Lower leg skin (tissue), 3 donors: ENCODE measurements around the gene SPHK2.

Source experiments
- POLR2A ChIP-seq, 2 donors: fragments of 450-650 bp; IDR thresholded peaks; one replicate each; pipeline ENCODE4 v1.6.1; 2016 to 2017; ENCODE audit warnings: antibody characterized with exemption in 2 of 2, mild to moderate bottlenecking in 1 of 2, moderate library complexity in 1 of 2
- TF ChIP-seq, protein P1 (sequence below), 3 donors: fragments of 450-650 bp; IDR thresholded peaks; one replicate each; pipeline ENCODE4 v1.5.1; 2016; ENCODE audit warnings: antibody characterized with exemption in 3 of 3, mild to moderate bottlenecking in 3 of 3, moderate library complexity in 2 of 3

DNA sequence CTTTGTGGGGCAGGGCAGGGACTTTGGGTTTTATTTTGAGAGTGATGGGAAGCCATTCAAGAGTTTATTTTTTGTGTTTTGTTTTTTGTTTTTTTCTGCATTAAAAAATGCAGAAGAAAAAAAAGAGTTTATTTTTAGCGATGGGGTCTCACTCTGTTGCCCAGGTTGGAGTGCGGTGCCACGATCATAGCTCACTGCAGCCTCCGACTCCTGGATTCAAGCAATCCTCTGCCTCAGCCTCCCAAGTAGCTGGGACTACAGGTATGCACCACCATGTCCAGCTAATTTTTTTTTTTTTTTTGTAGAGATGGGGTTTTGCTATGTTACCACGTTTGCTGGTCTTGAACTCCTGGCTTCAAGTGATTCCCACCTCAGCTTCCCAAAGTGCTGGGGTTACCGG, 39.2 kb downstream of the SPHK2 start:
- no peak for TF ChIP-seq POLR2A (IDR thresholded peaks at IDR 0.05)
- TF ChIP-seq, protein P1, sequence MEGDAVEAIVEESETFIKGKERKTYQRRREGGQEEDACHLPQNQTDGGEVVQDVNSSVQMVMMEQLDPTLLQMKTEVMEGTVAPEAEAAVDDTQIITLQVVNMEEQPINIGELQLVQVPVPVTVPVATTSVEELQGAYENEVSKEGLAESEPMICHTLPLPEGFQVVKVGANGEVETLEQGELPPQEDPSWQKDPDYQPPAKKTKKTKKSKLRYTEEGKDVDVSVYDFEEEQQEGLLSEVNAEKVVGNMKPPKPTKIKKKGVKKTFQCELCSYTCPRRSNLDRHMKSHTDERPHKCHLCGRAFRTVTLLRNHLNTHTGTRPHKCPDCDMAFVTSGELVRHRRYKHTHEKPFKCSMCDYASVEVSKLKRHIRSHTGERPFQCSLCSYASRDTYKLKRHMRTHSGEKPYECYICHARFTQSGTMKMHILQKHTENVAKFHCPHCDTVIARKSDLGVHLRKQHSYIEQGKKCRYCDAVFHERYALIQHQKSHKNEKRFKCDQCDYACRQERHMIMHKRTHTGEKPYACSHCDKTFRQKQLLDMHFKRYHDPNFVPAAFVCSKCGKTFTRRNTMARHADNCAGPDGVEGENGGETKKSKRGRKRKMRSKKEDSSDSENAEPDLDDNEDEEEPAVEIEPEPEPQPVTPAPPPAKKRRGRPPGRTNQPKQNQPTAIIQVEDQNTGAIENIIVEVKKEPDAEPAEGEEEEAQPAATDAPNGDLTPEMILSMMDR (IDR thresholded peaks at IDR 0.05), result no peak
